Measurements from ENCODE around the gene PSMG3.

Gene PSMG3

DNA sequence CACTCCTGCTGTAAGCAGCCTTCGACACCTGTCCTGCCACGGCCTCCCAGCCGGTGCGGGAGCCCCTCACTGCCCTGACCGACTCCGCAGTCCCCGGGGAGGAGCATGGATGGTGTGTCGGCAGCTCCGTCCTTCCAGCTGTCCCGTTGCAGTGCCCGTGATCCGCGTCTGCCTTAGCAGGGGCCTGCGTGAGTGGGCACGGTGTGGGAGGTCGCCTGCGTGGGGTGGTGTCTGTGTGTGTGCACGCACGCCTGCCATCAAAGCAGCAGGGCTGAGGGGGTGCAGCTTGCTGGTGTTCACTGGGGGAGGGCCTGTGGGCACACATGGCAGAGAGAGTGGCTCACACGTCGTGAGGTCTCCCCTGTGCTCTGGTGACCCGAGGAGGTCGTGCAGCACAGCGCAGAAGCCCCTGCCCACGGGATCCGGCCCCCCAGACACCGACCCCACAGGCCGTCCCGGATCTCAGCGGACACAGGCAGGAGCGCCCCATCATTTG lies 29.0 kb downstream of the PSMG3 start:
- TF ChIP-seq CTCF (conservative IDR thresholded peaks at IDR 0.05; ENCODE audit: control insufficient read depth, insufficient read depth, low read depth, low read length), result no peak
- no peak for DNase-seq (ENCODE audit: low read depth)

DNA sequence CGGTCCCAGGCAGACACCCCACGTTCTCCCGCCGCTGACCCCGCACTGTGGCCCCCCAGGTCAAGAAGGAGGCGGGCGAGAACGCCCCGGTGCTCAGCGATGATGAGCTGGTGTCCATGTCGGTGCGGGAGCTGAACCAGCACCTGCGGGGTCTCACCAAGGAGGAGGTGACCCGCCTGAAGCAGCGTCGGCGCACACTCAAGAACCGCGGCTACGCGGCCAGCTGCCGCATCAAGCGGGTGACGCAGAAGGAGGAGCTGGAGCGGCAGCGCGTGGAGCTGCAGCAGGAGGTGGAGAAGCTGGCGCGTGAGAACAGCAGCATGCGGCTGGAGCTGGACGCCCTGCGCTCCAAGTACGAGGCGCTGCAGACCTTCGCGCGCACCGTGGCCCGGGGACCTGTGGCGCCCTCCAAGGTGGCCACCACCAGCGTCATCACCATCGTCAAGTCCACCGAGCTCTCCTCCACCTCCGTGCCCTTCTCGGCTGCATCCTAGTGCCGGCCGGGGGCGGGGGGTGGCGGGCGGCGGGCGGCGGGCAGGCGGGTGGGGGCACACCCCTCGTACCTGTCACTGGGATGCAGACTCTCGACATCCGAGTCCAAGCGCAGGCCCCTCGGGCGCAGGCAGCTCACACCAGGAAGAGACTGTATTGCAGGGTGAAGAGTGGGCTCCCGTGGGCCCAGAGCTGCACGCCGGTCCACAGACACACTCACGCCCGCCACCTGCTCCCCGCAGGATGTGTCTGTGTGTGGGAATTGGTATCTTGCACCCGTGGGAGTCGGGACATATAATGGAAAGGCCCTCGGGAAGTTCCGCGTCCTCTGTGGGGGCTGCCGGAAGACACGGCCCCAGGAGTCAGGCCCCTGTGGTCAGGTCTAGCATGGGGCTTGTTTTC lies 29.7 kb downstream of the PSMG3 start:
- H3K4me3 ChIP-seq (ENCODE audit: control insufficient read depth, low read depth, low read length), result no peak overlapping the region
- no peak for DNase-seq (ENCODE audit: low read depth)
- TF ChIP-seq CTCF (conservative IDR thresholded peaks at IDR 0.05; ENCODE audit: control insufficient read depth, insufficient read depth, low read depth, low read length), result no peak

More for the DNA sequence above, 29.0 kb downstream of the PSMG3 start:
- no peak overlapping the region for H3K4me3 ChIP-seq (ENCODE audit: control insufficient read depth, low read depth, low read length)

DNA sequence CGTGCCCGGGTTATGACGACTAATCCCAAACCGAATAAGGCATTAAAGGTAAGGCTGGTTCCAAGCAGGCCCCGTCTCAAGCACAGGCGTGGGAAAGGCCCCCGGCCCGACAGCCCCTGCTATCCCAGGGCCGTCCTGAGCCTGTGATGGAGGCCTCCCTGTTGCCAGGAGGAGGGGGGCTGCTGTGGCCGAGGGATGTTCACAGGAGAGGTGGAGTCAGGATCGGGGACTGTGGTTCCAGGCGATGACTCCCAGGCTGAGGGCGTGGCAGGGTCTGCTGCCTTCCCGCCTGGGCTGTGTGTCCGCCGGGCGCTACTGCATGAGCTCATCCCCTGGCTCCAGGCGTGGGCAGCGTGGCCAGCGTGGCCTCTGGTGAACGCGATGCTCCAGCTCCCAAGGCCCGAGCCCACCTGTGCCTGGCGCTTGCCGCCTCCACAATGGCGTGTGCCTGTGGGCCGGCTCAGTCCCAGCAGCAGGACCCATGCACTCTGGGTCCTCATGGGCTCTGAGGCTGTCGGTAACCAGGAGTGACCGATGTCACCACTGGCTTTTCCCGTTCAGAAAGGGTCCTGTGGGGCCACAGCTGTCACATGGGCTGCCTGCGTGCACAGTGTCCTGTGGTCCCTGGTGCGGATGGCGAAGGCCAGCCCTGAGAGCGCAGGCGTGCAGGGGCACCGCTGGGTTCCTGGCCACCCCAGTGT lies 30.5 kb downstream of the PSMG3 start:
- peak; percentile 62 for DNase-seq (ENCODE audit: low read depth)
- no peak for TF ChIP-seq CTCF (conservative IDR thresholded peaks at IDR 0.05; ENCODE audit: control insufficient read depth, insufficient read depth, low read depth, low read length)
- no peak overlapping the region for H3K4me3 ChIP-seq (ENCODE audit: control insufficient read depth, low read depth, low read length)

- no peak for DNase-seq (ENCODE audit: low read depth)
- no peak overlapping the region for H3K4me3 ChIP-seq (ENCODE audit: control insufficient read depth, low read depth, low read length)
Measured at GRCh38 chr7:1538544-1539180, 31.2 kb downstream of the PSMG3 start.

DNA sequence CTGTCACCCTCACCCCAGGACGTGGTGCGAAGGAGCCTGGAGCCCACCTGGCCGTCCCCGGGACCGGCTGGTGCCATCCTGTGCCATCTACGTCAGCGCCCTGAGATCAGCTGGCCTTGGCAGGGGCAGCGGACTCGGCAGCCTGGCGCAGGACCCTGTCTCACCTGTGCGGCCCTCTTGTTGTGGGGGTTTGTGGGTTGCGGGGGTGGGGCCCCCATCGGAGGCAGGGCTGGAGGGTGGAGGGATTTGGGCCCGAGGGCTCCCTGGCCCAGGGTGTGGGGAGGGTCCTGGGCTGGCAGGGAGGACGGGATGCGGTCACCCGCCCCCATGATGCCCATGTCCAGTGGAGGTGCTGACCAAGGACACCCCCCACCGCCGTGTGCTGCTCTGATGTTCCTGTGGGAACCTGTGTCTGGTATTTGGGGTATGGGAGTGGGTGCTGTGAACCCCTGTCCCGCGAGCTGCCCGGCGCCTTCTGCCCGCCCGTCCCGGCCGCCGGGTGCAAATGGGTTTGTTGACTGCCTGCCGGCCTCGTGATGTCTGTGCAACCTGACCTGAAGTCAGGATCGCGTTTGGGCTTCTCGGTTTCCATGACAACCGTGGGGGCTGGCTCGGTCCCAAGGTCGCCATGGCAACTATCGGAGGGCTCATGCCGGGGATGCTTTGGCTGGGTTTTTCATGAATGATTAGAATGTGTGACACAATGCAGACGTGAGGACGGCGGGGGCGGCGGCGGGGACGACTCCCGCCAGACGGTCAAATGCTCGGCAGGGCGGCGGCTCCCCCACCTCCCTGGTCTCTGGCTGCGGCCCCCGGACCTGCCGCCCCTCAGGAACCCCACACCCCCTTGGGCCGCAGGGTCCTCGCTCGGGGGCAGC lies 32.1 kb downstream of the PSMG3 start:
- DNase-seq (ENCODE audit: low read depth), result peak; percentile 94
- H3K4me3 ChIP-seq (ENCODE audit: control insufficient read depth, low read depth, low read length), result peak overlapping the region; percentile 50
- TF ChIP-seq CTCF (conservative IDR thresholded peaks at IDR 0.05; ENCODE audit: control insufficient read depth, insufficient read depth, low read depth, low read length), result no peak

More at GRCh38 chr7:1538544-1539180, 31.2 kb downstream of the PSMG3 start:
- no peak for TF ChIP-seq CTCF (conservative IDR thresholded peaks at IDR 0.05; ENCODE audit: control insufficient read depth, insufficient read depth, low read depth, low read length)

Measured in fibroblast of mammary gland (primary cell).